Kidney (tissue), 14 donors: ENCODE measurements around the gene FAT1. TPM values are rescaled to one million over a fixed set of nuclear protein-coding genes. Genes with fewer than 3 reads are reported as not detected.
"Not testable (repeated sequence)": the region's sequence is repeated elsewhere in the genome, so short reads cannot be mapped to it uniquely, and the experiment has no call there.

Experiments
- DNase-seq, 5 donors: peaks; one replicate each; pipeline ENCODE4 v3.0.0-alpha.2; 2013 to 2020
- FAIRE-seq: peaks from 2 replicates; lab custom pipeline; 2012; peaks lifted over from hg19 to GRCh38; lab: Jason Lieb, UNC
- H3K27ac ChIP-seq, 2 donors: one replicate each; pipeline ENCODE4 v1.7.0; 2013; ENCODE audit warnings: low read depth in 2 of 2, low read length in 2 of 2, inconsistent platforms in 1 of 2
- H3K27me3 ChIP-seq: one replicate; pipeline ENCODE4 v1.7.1; 2013; ENCODE audit warnings: low read length, inconsistent platforms; ENCODE audit not compliant: control insufficient read depth, insufficient read depth
- H3K36me3 ChIP-seq, 3 donors: one replicate each; pipeline versions ENCODE4 v1.7.0 to v1.7.1; 2013; ENCODE audit warnings: low read length in 3 of 3, control low read depth in 1 of 3, inconsistent platforms in 1 of 3; ENCODE audit not compliant: insufficient read depth in 3 of 3, control insufficient read depth in 2 of 3
- H3K4me1 ChIP-seq, 3 donors: one replicate each; pipeline versions ENCODE4 v1.7.0 to v1.7.1; 2013; ENCODE audit warnings: low read length in 3 of 3, inconsistent platforms in 1 of 3, low read depth in 1 of 3; ENCODE audit not compliant: control insufficient read depth in 2 of 3, insufficient read depth in 2 of 3
- H3K4me3 ChIP-seq, 3 donors: one replicate each; pipeline versions ENCODE4 v1.7.0 to v1.8.1; 2013; ENCODE audit warnings: low read length in 3 of 3, control low read depth in 1 of 3, inconsistent platforms in 1 of 3
- H3K9ac ChIP-seq, 3 donors: one replicate each; pipeline versions ENCODE4 v1.7.0 to v1.7.1; 2013; ENCODE audit warnings: low read length in 3 of 3, control low read depth in 1 of 3, inconsistent platforms in 1 of 3
- H3K9me3 ChIP-seq, 3 donors: one replicate each; pipeline versions ENCODE4 v1.7.0 to v1.7.1; 2013; ENCODE audit warnings: low read length in 3 of 3, control low read depth in 1 of 3, inconsistent platforms in 1 of 3; ENCODE audit not compliant: control insufficient read depth in 2 of 3, insufficient read depth in 1 of 3
- CTCF ChIP-seq: IDR thresholded peaks from 3 replicates; pipeline ENCODE4 v1.5.1; 2012; ENCODE audit warnings: mild to moderate bottlenecking, moderate library complexity, borderline replicate concordance; ENCODE audit not compliant: insufficient read depth; ENCODE audit errors: extremely low read depth
- intact Hi-C: fragments of 100-400 bp; cut with DNase I; formaldehyde crosslinking; loops from one replicate; pipeline ENCODE4 v1.11.1; 2022
- polyA plus RNA-seq: library from polyadenylated mRNA; stranded (reverse); fragments of 350-450 nt; fragmentation: Illumina TruSeq; extraction: RNeasy Lipid Tissue Mini Kit (QIAGEN cat#74804); gene quantifications from one replicate; pipeline ENCODE4 v1.2.3, GENCODE V29; 2014; ENCODE audit warnings: low read depth, low replicate concordance; ENCODE audit not compliant: insufficient read depth
- total RNA-seq: library from RNA; stranded (reverse); fragmentation: NEBNext Ultra II Directional; extraction: Animal tissue kit (Norgen Biotek cat#: 25700); gene quantifications from one replicate; pipeline ENCODE4 v1.2.1, GENCODE V29; 2021
- donor health status: control.
- donor health status: control.
- donor health status: control.
- donor health status: control.
- donor health status: control.
- donor health status: DM: yes; HTN: yes; CAD: no.
- donor health status: Normal renal cell carcinoma (clear cell type).

FAT1 gene
- total and polyA plus RNA-seq, 2 donors from 2014 or later, result 62.2 to 254 TPM

- H3K9ac ChIP-seq, result no peak overlapping the region
- H3K4me3 ChIP-seq, result no peak overlapping the region
- no peaks in the 10 kb centered on the region for H3K27me3 ChIP-seq
- H3K9me3 ChIP-seq, result no peaks in the 10 kb centered on the region
- intact Hi-C loops, result no loop called here
- TF ChIP-seq CTCF, result no peak
- peaks cover 0 to 12% (median 5%) of the 10 kb centered on the region in 3 donors for H3K4me1 ChIP-seq
- FAIRE-seq (no peak), DNase-seq (no peak)
- no peak overlapping the region for H3K27ac ChIP-seq
- H3K36me3 ChIP-seq, result no peaks in the 10 kb centered on the region
Observed at GRCh38 chr4:186762865-186763264, 39.2 kb upstream of the FAT1 start.

- TF ChIP-seq CTCF, result no peak
- Histone ChIP-seq H3K9ac (no peak overlapping the region), H3K36me3 (no peaks in the 10 kb centered on the region), H3K27ac (no peak overlapping the region), H3K4me3 (no peak overlapping the region), H3K27me3 (no peaks in the 10 kb centered on the region), H3K4me1 (peaks cover 0 to 12% (median 5%) of the 10 kb centered on the region in 3 donors), H3K9me3 (no peaks in the 10 kb centered on the region)
- intact Hi-C loops, result no loop called here
- no peak for FAIRE-seq
- no peak for DNase-seq
Observed at GRCh38 chr4:186762361-186762760, 38.7 kb upstream of the FAT1 start.

- FAIRE-seq, H3K36me3 ChIP-seq: not testable (repeated sequence)
Observed at GRCh38 chr4:186761956-186762355, 38.3 kb upstream of the FAT1 start.

DNA sequence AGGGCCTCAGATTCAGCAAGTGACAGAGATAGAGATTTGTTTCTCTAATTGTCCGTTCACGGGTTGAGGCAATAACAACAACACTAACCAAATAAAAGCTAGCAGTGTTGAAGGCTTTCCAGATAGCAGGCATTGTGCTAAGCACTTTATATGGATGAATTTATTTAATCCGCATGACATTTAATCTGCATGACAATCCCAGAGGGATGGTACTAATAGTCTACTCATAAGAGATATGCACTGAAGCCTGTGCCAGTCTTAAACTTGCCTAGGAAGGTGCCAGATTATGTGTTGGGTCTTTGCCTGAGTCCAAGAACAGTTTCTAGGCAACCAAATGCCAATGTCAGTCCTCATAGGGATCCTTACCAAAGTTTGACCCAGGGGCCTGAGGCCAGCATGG, 37.7 kb upstream of the FAT1 start:
- FAIRE-seq (no peak), DNase-seq (no peak)
- Histone ChIP-seq H3K4me3 (no peak overlapping the region), H3K36me3 (no peaks in the 10 kb centered on the region), H3K9me3 (no peaks in the 10 kb centered on the region), H3K9ac (no peak overlapping the region), H3K27me3 (no peaks in the 10 kb centered on the region), H3K4me1 (peaks cover 0 to 12% (median 5%) of the 10 kb centered on the region in 3 donors), H3K27ac (peak overlapping the region in 1 of 2 donors; percentile 23)
- TF ChIP-seq CTCF, result no peak
- intact Hi-C loops, result no loop called here

More at GRCh38 chr4:186761956-186762355, 38.3 kb upstream of the FAT1 start:
- H3K9me3 ChIP-seq, H3K4me3 ChIP-seq, DNase-seq, H3K27ac ChIP-seq, H3K9ac ChIP-seq, intact Hi-C loops, H3K27me3 ChIP-seq: not testable (repeated sequence)
- peaks cover 0 to 12% (median 5%) of the 10 kb centered on the region in 3 donors for H3K4me1 ChIP-seq
